Activated naive CD4-positive, alpha-beta T cell treated with anti-CD3 and anti-CD28 coated beads, Interleukin-2, amount 10 ng/mL, durations not matched to agents 7 days and 5 days (primary cell): ENCODE measurements around the gene NVL.

ENCODE experiments used
- CTCF ChIA-PET: fragments of 350-600 bp; sonication (Branson Sonifier 250); formaldehyde crosslinking; loops from one replicate; lab custom pipeline; 2021; ENCODE audit warnings: antibody characterized with exemption; lab: Charles Lee
- DNase-seq: peaks from one replicate; pipeline ENCODE4 v3.0.0-alpha.2; 2020
- H3K27ac Mint-ChIP-seq: one replicate; pipeline ENCODE4 v1.8.0; 2021; ENCODE audit warnings: mild to moderate bottlenecking, moderate library complexity, mixed read lengths
- H3K27me3 Mint-ChIP-seq: one replicate; pipeline ENCODE4 v1.8.0; 2021; ENCODE audit warnings: mild to moderate bottlenecking, mixed read lengths
- H3K36me3 Mint-ChIP-seq: one replicate; pipeline ENCODE4 v1.8.0; 2021; ENCODE audit warnings: mixed read lengths
- H3K4me1 Mint-ChIP-seq: one replicate; pipeline ENCODE4 v1.8.0; 2021; ENCODE audit warnings: mixed read lengths
- H3K4me3 Mint-ChIP-seq: one replicate; pipeline ENCODE4 v1.8.0; 2021; ENCODE audit warnings: mild to moderate bottlenecking, moderate library complexity, mixed read lengths
- H3K9me3 Mint-ChIP-seq: one replicate; pipeline ENCODE4 v1.8.0; 2021; ENCODE audit warnings: mixed read lengths

Gene NVL

GRCh38 chr1:224289396-224289795 is 40.6 kb downstream of the NVL start:
- CTCF ChIA-PET, result interaction anchor here (0.6 kb wide), 1 partner anchor 168 kb away, joined by 4 read pairs; no protein-coding TSS in a partner anchor
- no peak for DNase-seq
- Mint-ChIP-seq H3K9me3 (no peaks in the 10 kb centered on the region), H3K4me1 (no peaks in the 10 kb centered on the region), H3K27ac (no peak overlapping the region), H3K27me3 (no peaks in the 10 kb centered on the region), H3K4me3 (no peak overlapping the region), H3K36me3 (peaks cover 24% of the 10 kb centered on the region)

GRCh38 chr1:224287714-224288113 is 42.3 kb downstream of the NVL start:
- no peaks in the 10 kb centered on the region for H3K27me3 Mint-ChIP-seq
- peaks cover 24% of the 10 kb centered on the region for H3K36me3 Mint-ChIP-seq
- no peaks in the 10 kb centered on the region for H3K4me1 Mint-ChIP-seq
- no peaks in the 10 kb centered on the region for H3K9me3 Mint-ChIP-seq
- H3K27ac Mint-ChIP-seq, result no peak overlapping the region
- H3K4me3 Mint-ChIP-seq, result no peak overlapping the region
- CTCF ChIA-PET, result interaction anchor here (0.6 to 1.6 kb wide), 3 partner anchors 10 to 128 kb away, joined by 3 to 4 read pairs (median 4); no protein-coding TSS in a partner anchor
- no peak for DNase-seq

GRCh38 chr1:224282140-224282539 is 47.8 kb downstream of the NVL start:
- H3K4me3 Mint-ChIP-seq, result no peak overlapping the region
- no peaks in the 10 kb centered on the region for H3K27me3 Mint-ChIP-seq
- no peak for DNase-seq
- peaks cover 6% of the 10 kb centered on the region for H3K4me1 Mint-ChIP-seq
- CTCF ChIA-PET, result no interaction called here
- peaks cover 40% of the 10 kb centered on the region for H3K36me3 Mint-ChIP-seq
- no peak overlapping the region for H3K27ac Mint-ChIP-seq
- H3K9me3 Mint-ChIP-seq, result no peaks in the 10 kb centered on the region

GRCh38 chr1:224276771-224277487 is 53.0 kb downstream of the NVL start:
- no peaks in the 10 kb centered on the region for H3K27me3 Mint-ChIP-seq
- CTCF ChIA-PET, result interaction anchor here (0.7 to 1.1 kb wide), 2 partner anchors 11 to 161 kb away, joined by 3 read pairs; no protein-coding TSS in a partner anchor
- no peaks in the 10 kb centered on the region for H3K9me3 Mint-ChIP-seq
- DNase-seq, result no peak
- no peak overlapping the region for H3K27ac Mint-ChIP-seq
- H3K4me1 Mint-ChIP-seq, result peaks cover 10% of the 10 kb centered on the region
- peaks cover 34% of the 10 kb centered on the region for H3K36me3 Mint-ChIP-seq
- no peak overlapping the region for H3K4me3 Mint-ChIP-seq

GRCh38 chr1:224274970-224275626 is 54.9 kb downstream of the NVL start:
- CTCF ChIA-PET, result interaction anchor here (1.2 kb wide), 1 partner anchor 159 kb away, joined by 3 read pairs; no protein-coding TSS in a partner anchor
- no peak overlapping the region for H3K4me3 Mint-ChIP-seq
- no peaks in the 10 kb centered on the region for H3K27me3 Mint-ChIP-seq
- no peaks in the 10 kb centered on the region for H3K9me3 Mint-ChIP-seq
- no peak for DNase-seq
- H3K27ac Mint-ChIP-seq, result no peak overlapping the region
- peaks cover 31% of the 10 kb centered on the region for H3K36me3 Mint-ChIP-seq
- peaks cover 10% of the 10 kb centered on the region for H3K4me1 Mint-ChIP-seq

- Mint-ChIP-seq H3K4me1 (peaks cover 13% of the 10 kb centered on the region), H3K36me3 (peaks cover 36% of the 10 kb centered on the region), H3K4me3 (no peak overlapping the region), H3K9me3 (no peaks in the 10 kb centered on the region), H3K27ac (no peak overlapping the region), H3K27me3 (no peaks in the 10 kb centered on the region)
- DNase-seq, result no peak
- CTCF ChIA-PET, result no interaction called here
Observed at GRCh38 chr1:224273641-224274040, 56.3 kb downstream of the NVL start.

GRCh38 chr1:224271106-224271505 is 58.9 kb downstream of the NVL start:
- CTCF ChIA-PET, result no interaction called here
- H3K36me3 Mint-ChIP-seq, result peaks cover 46% of the 10 kb centered on the region
- no peak overlapping the region for H3K27ac Mint-ChIP-seq
- no peak for DNase-seq
- no peak overlapping the region for H3K4me3 Mint-ChIP-seq
- no peaks in the 10 kb centered on the region for H3K27me3 Mint-ChIP-seq
- peaks cover 29% of the 10 kb centered on the region for H3K4me1 Mint-ChIP-seq
- no peaks in the 10 kb centered on the region for H3K9me3 Mint-ChIP-seq

- Mint-ChIP-seq H3K36me3 (peaks cover 48% of the 10 kb centered on the region), H3K4me3 (no peak overlapping the region), H3K9me3 (no peaks in the 10 kb centered on the region), H3K4me1 (peaks cover 42% of the 10 kb centered on the region), H3K27me3 (no peaks in the 10 kb centered on the region), H3K27ac (no peak overlapping the region)
- CTCF ChIA-PET, result no interaction called here
- no peak for DNase-seq
Observed at GRCh38 chr1:224267925-224268324, 62.0 kb downstream of the NVL start.

- no peaks in the 10 kb centered on the region for H3K27me3 Mint-ChIP-seq
- peaks cover 6% of the 10 kb centered on the region for H3K9me3 Mint-ChIP-seq
- H3K4me3 Mint-ChIP-seq, result no peak overlapping the region
- H3K27ac Mint-ChIP-seq, result peak overlapping the region; percentile 76
- H3K4me1 Mint-ChIP-seq, result peaks cover 49% of the 10 kb centered on the region
- H3K36me3 Mint-ChIP-seq, result peaks cover 56% of the 10 kb centered on the region
- DNase-seq, result no peak
- CTCF ChIA-PET, result no interaction called here
Observed at GRCh38 chr1:224266915-224267856, 62.8 kb downstream of the NVL start.

GRCh38 chr1:224266105-224266914 is 63.7 kb downstream of the NVL start:
- H3K36me3 Mint-ChIP-seq, result peaks cover 56% of the 10 kb centered on the region
- no peaks in the 10 kb centered on the region for H3K27me3 Mint-ChIP-seq
- no peak overlapping the region for H3K4me3 Mint-ChIP-seq
- peaks cover 7% of the 10 kb centered on the region for H3K9me3 Mint-ChIP-seq
- peaks cover 58% of the 10 kb centered on the region for H3K4me1 Mint-ChIP-seq
- peak overlapping the region; percentile 76 for H3K27ac Mint-ChIP-seq
- no peak for DNase-seq
- CTCF ChIA-PET, result no interaction called here

GRCh38 chr1:224264321-224264720 is 65.7 kb downstream of the NVL start:
- CTCF ChIA-PET, result interaction anchor here (0.7 kb wide), 1 partner anchor 27 kb away, joined by 4 read pairs; no protein-coding TSS in a partner anchor
- peaks cover 69% of the 10 kb centered on the region for H3K4me1 Mint-ChIP-seq
- peaks cover 7% of the 10 kb centered on the region for H3K9me3 Mint-ChIP-seq
- no peak for DNase-seq
- no peak overlapping the region for H3K27ac Mint-ChIP-seq
- no peaks in the 10 kb centered on the region for H3K27me3 Mint-ChIP-seq
- peaks cover 54% of the 10 kb centered on the region for H3K36me3 Mint-ChIP-seq
- no peak overlapping the region for H3K4me3 Mint-ChIP-seq

- peak overlapping the region; percentile 87 for H3K27ac Mint-ChIP-seq
- peak overlapping the region; percentile 1 for H3K4me3 Mint-ChIP-seq
- peaks cover 44% of the 10 kb centered on the region for H3K36me3 Mint-ChIP-seq
- no peaks in the 10 kb centered on the region for H3K27me3 Mint-ChIP-seq
- DNase-seq, result no peak
- H3K9me3 Mint-ChIP-seq, result peaks cover 7% of the 10 kb centered on the region
- CTCF ChIA-PET, result no interaction called here
- H3K4me1 Mint-ChIP-seq, result peaks cover 56% of the 10 kb centered on the region
Observed at GRCh38 chr1:224262373-224263054, 67.5 kb downstream of the NVL start.

GRCh38 chr1:224259986-224260385 is 70.0 kb downstream of the NVL start:
- H3K27ac Mint-ChIP-seq, result no peak overlapping the region
- CTCF ChIA-PET, result no interaction called here
- no peak for DNase-seq

More at GRCh38 chr1:224259986-224260385, 70.0 kb downstream of the NVL start:
- no peak overlapping the region for H3K4me3 Mint-ChIP-seq
- H3K36me3 Mint-ChIP-seq, result peaks cover 36% of the 10 kb centered on the region
- no peaks in the 10 kb centered on the region for H3K27me3 Mint-ChIP-seq
- H3K9me3 Mint-ChIP-seq, result peaks cover 7% of the 10 kb centered on the region
- peaks cover 40% of the 10 kb centered on the region for H3K4me1 Mint-ChIP-seq
